GM10266 (cell line): Measurements from ENCODE around the gene CDR2.

ENCODE experiments used
- DNase-seq: peaks from one replicate; pipeline ENCODE4 v3.0.0; 2012; ENCODE audit errors: extremely low spot score
- TF ChIP-seq, protein P1 (sequence below): IDR thresholded peaks from 2 replicates; pipeline ENCODE4 v1.5.1; 2012; ENCODE audit warnings: mild to moderate bottlenecking, low read depth; ENCODE audit not compliant: control insufficient read depth, insufficient read depth; ENCODE audit errors: missing control alignments

CDR2 gene

GRCh38 chr16:22336581-22336980 is 37.8 kb downstream of the CDR2 start:
- DNase-seq: no peak
- TF ChIP-seq, protein P1, sequence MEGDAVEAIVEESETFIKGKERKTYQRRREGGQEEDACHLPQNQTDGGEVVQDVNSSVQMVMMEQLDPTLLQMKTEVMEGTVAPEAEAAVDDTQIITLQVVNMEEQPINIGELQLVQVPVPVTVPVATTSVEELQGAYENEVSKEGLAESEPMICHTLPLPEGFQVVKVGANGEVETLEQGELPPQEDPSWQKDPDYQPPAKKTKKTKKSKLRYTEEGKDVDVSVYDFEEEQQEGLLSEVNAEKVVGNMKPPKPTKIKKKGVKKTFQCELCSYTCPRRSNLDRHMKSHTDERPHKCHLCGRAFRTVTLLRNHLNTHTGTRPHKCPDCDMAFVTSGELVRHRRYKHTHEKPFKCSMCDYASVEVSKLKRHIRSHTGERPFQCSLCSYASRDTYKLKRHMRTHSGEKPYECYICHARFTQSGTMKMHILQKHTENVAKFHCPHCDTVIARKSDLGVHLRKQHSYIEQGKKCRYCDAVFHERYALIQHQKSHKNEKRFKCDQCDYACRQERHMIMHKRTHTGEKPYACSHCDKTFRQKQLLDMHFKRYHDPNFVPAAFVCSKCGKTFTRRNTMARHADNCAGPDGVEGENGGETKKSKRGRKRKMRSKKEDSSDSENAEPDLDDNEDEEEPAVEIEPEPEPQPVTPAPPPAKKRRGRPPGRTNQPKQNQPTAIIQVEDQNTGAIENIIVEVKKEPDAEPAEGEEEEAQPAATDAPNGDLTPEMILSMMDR: no peak

DNA sequence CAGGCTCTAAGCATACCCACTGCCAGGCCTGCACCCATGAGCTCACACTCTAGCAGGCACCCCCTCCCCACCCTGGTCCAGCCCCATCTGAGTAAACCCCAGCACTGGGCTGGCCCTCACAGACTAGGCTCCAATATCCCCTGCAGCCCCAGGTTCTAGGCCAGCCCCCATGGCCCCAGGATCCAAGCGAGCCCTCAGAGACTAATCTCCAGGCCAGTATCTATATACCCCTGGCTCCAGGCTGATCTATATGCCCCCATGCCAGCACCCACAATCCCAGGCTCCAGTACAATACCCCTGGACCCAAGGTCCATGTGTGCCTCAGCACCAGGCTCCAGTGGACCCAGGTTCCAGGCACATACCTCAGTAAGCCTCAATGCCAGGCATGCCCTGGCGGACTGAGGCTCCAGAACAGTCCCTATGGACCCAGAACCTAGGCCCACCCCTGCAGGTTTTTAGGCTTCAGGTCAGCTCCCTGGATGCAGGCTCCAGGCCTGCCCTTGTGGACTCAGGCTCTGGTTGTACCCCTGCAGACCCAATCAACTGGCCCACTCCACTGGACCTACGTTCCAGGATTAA is 38.7 kb downstream of the CDR2 start:
- TF ChIP-seq, protein P1: no peak
- DNase-seq: no peak

DNA sequence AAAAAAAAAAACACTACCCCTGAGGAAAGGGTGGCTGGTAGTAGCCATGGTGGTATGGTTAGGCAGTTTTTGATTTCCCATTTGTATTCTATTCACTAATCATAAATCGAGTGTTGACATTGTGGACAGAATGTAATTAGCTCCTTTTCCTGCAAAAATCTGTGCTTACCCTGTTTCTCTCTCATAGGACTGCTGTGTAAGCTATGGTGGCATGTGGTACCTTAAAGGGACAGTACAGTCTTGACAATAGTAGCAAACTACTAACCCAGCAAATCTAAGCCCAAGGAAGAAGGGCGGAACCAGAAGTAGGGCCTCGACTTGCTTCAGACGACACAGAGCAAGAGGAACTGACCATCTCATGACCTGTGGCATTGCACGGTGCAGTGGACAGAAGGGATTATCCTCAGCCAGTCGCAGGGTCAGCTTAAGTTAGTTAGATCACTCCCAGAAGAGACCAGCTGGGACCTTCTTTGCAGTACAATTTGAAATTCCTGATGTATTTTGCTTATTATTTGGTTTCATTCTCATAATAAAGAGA is 40.9 kb downstream of the CDR2 start:
- DNase-seq: no peak
- TF ChIP-seq, protein P1: no peak

GRCh38 chr16:22330326-22330725 is 44.1 kb downstream of the CDR2 start:
- no peak for DNase-seq
- TF ChIP-seq, protein P1: no peak

- no peak for DNase-seq
- TF ChIP-seq, protein P1: no peak
Observed at GRCh38 chr16:22329199-22329695, 45.2 kb downstream of the CDR2 start.

DNA sequence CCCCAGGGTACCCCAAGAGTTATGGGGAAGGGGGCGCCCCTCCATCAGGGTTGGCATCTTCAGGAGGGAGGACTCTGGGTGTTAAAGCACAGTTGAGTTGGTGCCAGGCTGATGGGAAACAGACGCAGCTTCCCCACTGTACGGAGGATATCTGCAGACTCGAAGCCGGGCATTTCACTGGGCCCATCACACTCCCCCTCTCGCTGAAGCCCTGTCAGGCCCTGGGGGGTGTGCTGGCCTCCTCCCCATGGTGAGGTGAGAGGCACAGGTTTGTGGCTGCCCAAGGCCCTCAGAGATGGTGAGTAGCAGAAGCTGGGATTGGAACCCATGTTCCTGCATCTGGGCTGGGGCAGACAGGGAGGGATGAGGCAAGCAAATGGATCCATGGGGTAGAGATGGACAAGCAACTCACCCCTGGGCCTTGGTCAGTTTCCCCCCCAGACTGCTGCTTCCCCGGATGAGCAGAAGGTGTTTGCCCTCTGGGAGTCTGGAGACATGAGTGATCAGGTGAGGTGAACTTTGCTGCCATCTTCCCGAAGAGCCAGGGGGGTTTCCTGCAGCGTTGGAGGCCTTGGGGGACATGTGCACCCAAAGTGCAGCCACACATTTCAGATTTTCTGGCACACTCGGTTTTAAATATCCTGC is 46.2 kb downstream of the CDR2 start:
- TF ChIP-seq, protein P1: no peak
- peak; percentile 6 for DNase-seq

DNA sequence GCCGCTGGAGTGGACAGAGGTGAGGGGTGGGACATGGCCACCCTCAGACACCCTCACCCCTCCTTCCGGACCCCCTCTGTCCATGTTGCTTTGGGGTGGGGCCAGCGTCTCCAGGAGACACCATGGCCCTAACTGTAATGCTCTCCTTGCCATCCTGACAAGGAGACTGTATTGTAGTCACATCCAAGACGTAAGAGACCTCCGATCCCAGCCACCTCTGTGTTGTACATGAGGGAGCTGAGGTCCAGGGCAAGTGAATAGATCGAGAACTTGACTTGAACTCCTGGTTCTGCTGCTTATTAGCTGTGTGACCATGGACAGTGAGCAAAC is 47.0 kb downstream of the CDR2 start:
- TF ChIP-seq, protein P1: no peak
- no peak for DNase-seq
